Transverse colon (tissue), 4 donors: Measurements from ENCODE around the gene PTPRN2. TPM values are rescaled to one million over a fixed set of nuclear protein-coding genes. Genes with fewer than 3 reads are reported as not detected.
A peak's percentile ranks its signal among the peaks of the same experiment; 100 is the strongest.

ENCODE experiments used
- DNase-seq: peaks from one replicate; pipeline ENCODE4 v3.0.0-alpha.2; 2019
- H3K27ac ChIP-seq, 4 donors: fragments of 200-600 bp; sonication (generic); 2 replicates each; pipeline ENCODE4 v1.5.1; 2016 to 2018; ENCODE audit warnings: inconsistent platforms in 4 of 4
- H3K27me3 ChIP-seq: fragments of 200-600 bp; sonication (generic); 2 replicates; pipeline ENCODE4 v1.5.1; 2017; ENCODE audit warnings: inconsistent platforms
- H3K36me3 ChIP-seq, 4 donors: fragments of 200-600 bp; sonication (generic); 2 replicates each; pipeline ENCODE4 v1.5.1; 2017 to 2019; ENCODE audit warnings: inconsistent platforms in 4 of 4
- H3K4me1 ChIP-seq, 4 donors: fragments of 200-600 bp; sonication (generic); 2 replicates each; pipeline ENCODE4 v1.5.1; 2017 to 2020; ENCODE audit warnings: inconsistent platforms in 4 of 4
- H3K4me3 ChIP-seq, 4 donors: fragments of 200-600 bp; sonication (generic); 1 replicate in 1 of 4; 2 replicates in 3 of 4; pipeline versions ENCODE4 v1.5.1 to v1.6.1; 2017 to 2019; ENCODE audit warnings: inconsistent platforms in 4 of 4
- H3K9me3 ChIP-seq, 2 donors: fragments of 200-600 bp; sonication (generic); 2 replicates each; pipeline ENCODE4 v1.5.1; 2017 to 2019; ENCODE audit warnings: inconsistent platforms in 2 of 2
- CTCF ChIP-seq, 5 experiments: fragments of 200-600 bp in 3 of 5; fragments of 450-650 bp in 2 of 5; sonication (generic) in 3 of 5; IDR thresholded peaks; 1 replicate in 2 of 5; 2 replicates in 3 of 5; pipeline ENCODE4 v1.5.1; 2016 to 2017; ENCODE audit warnings: antibody characterized with exemption in 5 of 5, inconsistent platforms in 3 of 5, mild to moderate bottlenecking in 2 of 5, moderate library complexity in 1 of 5
- EP300 ChIP-seq: sonication (generic); formaldehyde crosslinking; IDR thresholded peaks from one replicate; pipeline ENCODE4 v1.6.1; 2017; ENCODE audit warnings: antibody characterized with exemption, low read depth
- POLR2A ChIP-seq: fragments of 450-650 bp; IDR thresholded peaks from one replicate; pipeline ENCODE4 v1.6.1; 2016; ENCODE audit warnings: antibody characterized with exemption, mild to moderate bottlenecking, moderate library complexity
- POLR2AphosphoS5 ChIP-seq, 3 donors: sonication (generic); formaldehyde crosslinking; IDR thresholded peaks; one replicate each; pipeline ENCODE4 v1.6.1; 2016; ENCODE audit warnings: antibody characterized with exemption in 3 of 3
- WGBS, 2 donors: methylation state at CpG; one replicate each; pipeline ENCODE4 v1.1.5; 2018; ENCODE audit warnings: low coverage in 1 of 2; 5-methylcytosine and 5-hydroxymethylcytosine counted together
- in situ Hi-C, 4 donors: fragments of 200-750 bp; cut with MboI; loops; one replicate each; pipeline versions ENCODE4 v1.15.0 to v1.15.1; 2017; ENCODE audit warnings: low sequenced_read_pairs in 3 of 4, low pct_ligation_motif_present in 1 of 4, low pct_unique_long_range_greater_than_20kb in 1 of 4
- intact Hi-C: fragments of 100-400 bp; cut with DNase I; formaldehyde crosslinking; loops from one replicate; pipeline ENCODE4 v1.15.1; 2023; ENCODE audit warnings: low total_unique reads
- total RNA-seq, 4 donors: library from RNA; depleted of rRNA; stranded (reverse); fragments of >200 nt; gene quantifications; one replicate each; pipeline ENCODE4 v1.1.0, GENCODE V29; 2016

The PTPRN2 gene
- total RNA-seq, 4 donors from 2014 or later, result 15.4 to 31.1 (median 21.8) TPM

- peaks cover 0 to 3% (median 0%) of the 10 kb centered on the region in 4 donors for H3K4me1 ChIP-seq
- H3K4me3 ChIP-seq, result no peak overlapping the region
- no peaks in the 10 kb centered on the region for H3K27me3 ChIP-seq
- H3K9me3 ChIP-seq, result no peaks in the 10 kb centered on the region
- no peaks in the 10 kb centered on the region for H3K36me3 ChIP-seq
- H3K27ac ChIP-seq, result peak overlapping the region in 3 of 4 donors; percentile 20 to 41 (median 37)
- TF ChIP-seq EP300 (no peak), CTCF (IDR thresholded peaks at IDR 0.05) (no peak), POLR2AphosphoS5 (IDR thresholded peaks at IDR 0.05) (no peak), POLR2A (no peak)
- in situ Hi-C loops, result no loop called here
- WGBS, 2 donors, result 65% methylated on average over 13 of the region's 13 CpGs; no CpG with 5 or more reads in 1 of the 2 donors
- DNase-seq, result no peak
- intact Hi-C loops, result no loop called here
Observed at GRCh38 chr7:158473221-158473620, 114.4 kb downstream of the PTPRN2 start.

GRCh38 chr7:158472596-158472995, 115.0 kb downstream of the PTPRN2 start:
- H3K9me3 ChIP-seq, result no peaks in the 10 kb centered on the region
- no peaks in the 10 kb centered on the region for H3K36me3 ChIP-seq
- no peak for TF ChIP-seq CTCF (IDR thresholded peaks at IDR 0.05)
- no peak for TF ChIP-seq EP300
- H3K4me1 ChIP-seq, result peaks cover 0 to 3% (median 0%) of the 10 kb centered on the region in 4 donors
- no peaks in the 10 kb centered on the region for H3K27me3 ChIP-seq
- intact Hi-C loops (no loop called here), in situ Hi-C loops (no loop called here)
- 79 to 87% methylated on average over 8 to 11 of the region's 11 CpGs for WGBS, 2 donors
- no peak overlapping the region for H3K4me3 ChIP-seq
- H3K27ac ChIP-seq, result peak overlapping the region in 3 of 4 donors; percentile 20 to 41 (median 37)
- DNase-seq, result no peak

- H3K4me1 ChIP-seq, result peaks cover 0 to 3% (median 0%) of the 10 kb centered on the region in 4 donors
- intact Hi-C loops (no loop called here), in situ Hi-C loops (no loop called here)
- no peak for TF ChIP-seq CTCF (IDR thresholded peaks at IDR 0.05)
- TF ChIP-seq POLR2AphosphoS5 (IDR thresholded peaks at IDR 0.05), result no peak
- no peak for TF ChIP-seq POLR2A
- no peak for TF ChIP-seq EP300
- no peaks in the 10 kb centered on the region for H3K27me3 ChIP-seq
- H3K27ac ChIP-seq, result no peak overlapping the region
- H3K36me3 ChIP-seq, result no peaks in the 10 kb centered on the region
- H3K4me3 ChIP-seq, result no peak overlapping the region
- WGBS, 2 donors, result 93 to 94% methylated on average over 18 of the region's 18 CpGs
- no peak for DNase-seq
- H3K9me3 ChIP-seq, result no peaks in the 10 kb centered on the region
Observed at GRCh38 chr7:158471716-158472115, 115.9 kb downstream of the PTPRN2 start.

GRCh38 chr7:158470336-158470735, 117.3 kb downstream of the PTPRN2 start:
- peak overlapping the region in 3 of 4 donors; percentile 43 to 54 (median 44) for H3K27ac ChIP-seq
- H3K4me3 ChIP-seq, result no peak overlapping the region
- DNase-seq, result no peak
- in situ Hi-C loops (no loop called here), intact Hi-C loops (no loop called here)
- peak in 1 of 3 donors; percentile 13 for TF ChIP-seq POLR2AphosphoS5 (IDR thresholded peaks at IDR 0.05)
- no peak for TF ChIP-seq CTCF (IDR thresholded peaks at IDR 0.05)
- TF ChIP-seq EP300, result peak; percentile 59
- no peak for TF ChIP-seq POLR2A
- 86 to 94% methylated on average over 7 to 16 of the region's 16 CpGs for WGBS, 2 donors
- H3K9me3 ChIP-seq, result no peaks in the 10 kb centered on the region
- peaks cover 0 to 3% (median 0%) of the 10 kb centered on the region in 4 donors for H3K4me1 ChIP-seq
- no peaks in the 10 kb centered on the region for H3K36me3 ChIP-seq
- H3K27me3 ChIP-seq, result no peaks in the 10 kb centered on the region
